Thymus (tissue), 11 donors: Measurements from ENCODE around the gene PTMA. TPM values are rescaled to one million over a fixed set of nuclear protein-coding genes. Genes with fewer than 3 reads are reported as not detected.

Source experiments
- DNase-seq, 9 donors: peaks; one replicate each; pipeline ENCODE4 v3.0.0-alpha.2; 2013; ENCODE audit warnings: low spot score in 9 of 9, low read depth in 6 of 9, missing footprints in 1 of 9
- H3K27ac ChIP-seq, 2 donors: one replicate each; pipeline ENCODE4 v1.5.1; 2013; ENCODE audit warnings: control low read depth in 1 of 2, low read depth in 1 of 2, low read length in 1 of 2, mild to moderate bottlenecking in 1 of 2, moderate library complexity in 1 of 2
- H3K27me3 ChIP-seq, 2 donors: one replicate each; pipeline ENCODE4 v1.5.1; 2013; ENCODE audit warnings: low read length in 1 of 2; ENCODE audit not compliant: control insufficient read depth in 2 of 2, insufficient read depth in 1 of 2
- H3K36me3 ChIP-seq, 2 donors: one replicate each; pipeline ENCODE4 v1.5.1; 2013; ENCODE audit warnings: low read length in 1 of 2, mild to moderate bottlenecking in 1 of 2, moderate library complexity in 1 of 2; ENCODE audit not compliant: control insufficient read depth in 2 of 2, insufficient read depth in 2 of 2
- H3K4me1 ChIP-seq, 2 donors: one replicate each; pipeline ENCODE4 v1.5.1; 2013; ENCODE audit warnings: low read length in 2 of 2; ENCODE audit not compliant: control insufficient read depth in 2 of 2, insufficient read depth in 2 of 2
- H3K4me3 ChIP-seq, 2 donors: one replicate each; pipeline ENCODE4 v1.5.1; 2013; ENCODE audit warnings: low read length in 2 of 2, control low read depth in 1 of 2, mild to moderate bottlenecking in 1 of 2
- H3K9me3 ChIP-seq, 2 donors: one replicate each; pipeline ENCODE4 v1.5.1; 2013; ENCODE audit warnings: low read length in 1 of 2, mild to moderate bottlenecking in 1 of 2; ENCODE audit not compliant: control insufficient read depth in 2 of 2, insufficient read depth in 1 of 2
- WGBS: extraction: QIAGEN DNeasy Blood & Tissue Kit; methylation state at CpG from one replicate; pipeline ENCODE4 v1.1.7; 2013; 5-methylcytosine and 5-hydroxymethylcytosine counted together
- polyA plus RNA-seq: library from polyadenylated mRNA; stranded (reverse); fragments of 200-250 nt; gene quantifications from one replicate; pipeline ENCODE4 v1.2.3, GENCODE V29; 2013
- total RNA-seq: library from RNA; stranded (reverse); fragments of 120-200 nt; gene quantifications from one replicate; pipeline ENCODE4 v1.2.4, GENCODE V29; 2013
- donor health status: healthy.

PTMA gene
- total and polyA plus RNA-seq, 2 donors = 2,183 to 3,368 TPM

DNA sequence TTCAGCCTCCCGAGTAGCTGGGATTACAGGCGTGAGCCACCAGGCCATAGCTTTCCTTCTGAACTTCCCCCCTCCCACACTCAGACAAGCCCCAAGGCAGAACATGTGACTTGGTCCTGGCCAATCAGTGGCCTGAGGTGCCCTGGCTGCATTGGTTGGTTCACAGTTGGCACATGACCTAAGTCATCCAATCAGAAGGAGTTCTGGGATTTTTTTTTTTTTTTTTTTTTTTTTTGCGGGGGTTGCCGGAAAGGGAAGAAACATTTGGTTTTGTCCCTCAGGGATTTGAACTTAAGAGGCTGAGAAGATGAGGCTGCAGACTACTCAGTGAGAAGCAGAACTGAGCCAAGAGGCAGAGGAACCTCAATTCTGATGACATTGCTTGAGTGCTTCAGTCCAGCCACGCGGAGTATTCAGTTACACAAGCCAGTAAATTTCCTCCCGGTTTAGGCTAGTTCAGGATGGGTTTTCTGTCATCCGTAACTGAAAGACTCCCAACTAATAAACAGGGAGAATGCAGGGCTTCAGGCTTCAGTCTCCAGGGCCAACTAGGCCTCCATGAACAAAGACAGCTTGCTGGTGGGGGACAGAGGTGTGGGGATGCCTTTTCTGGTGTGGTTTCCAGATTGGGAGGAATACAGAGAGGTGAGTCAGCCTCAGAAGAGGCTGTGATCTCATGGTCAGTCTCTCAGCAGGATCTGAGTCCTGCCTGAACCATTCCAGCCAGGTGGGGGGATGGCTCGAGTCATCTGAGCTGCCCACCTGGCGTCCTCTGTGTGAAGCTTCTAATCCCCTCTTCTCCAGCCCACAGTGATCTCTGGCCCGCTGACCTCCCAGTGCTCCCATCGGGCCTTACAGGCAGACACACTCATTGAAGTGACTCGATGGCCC is 9.2 kb downstream of the PTMA start:
- H3K27ac ChIP-seq = peak overlapping the region; percentile 22 to 80

DNA sequence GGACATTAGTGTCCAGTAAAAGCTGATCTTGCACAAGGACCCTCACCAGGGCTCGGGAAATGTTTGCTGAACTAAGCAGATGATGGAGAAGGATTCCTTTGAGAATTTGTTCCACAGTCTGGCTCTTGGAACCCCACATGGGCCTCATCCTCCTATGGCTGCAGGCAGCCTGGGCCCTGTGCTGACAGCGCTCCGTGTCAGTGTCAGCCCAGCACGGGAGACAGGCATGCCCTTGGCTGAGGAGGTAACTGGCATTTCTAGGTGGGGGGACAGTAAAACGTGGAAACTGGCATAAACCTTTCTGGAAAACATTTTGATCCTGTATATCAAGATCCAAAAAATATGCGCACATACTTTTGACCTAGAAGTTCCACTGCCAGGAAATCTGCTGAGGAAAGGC is 10.5 kb downstream of the PTMA start:
- Histone ChIP-seq H3K27ac (no peak overlapping the region), H3K9me3 (peaks cover 0 to 4% of the 10 kb centered on the region in 2 donors), H3K4me1 (peaks cover under 1 to 35% of the 10 kb centered on the region in 2 donors), H3K27me3 (no peaks in the 10 kb centered on the region), H3K4me3 (no peak overlapping the region), H3K36me3 (peaks cover 16 to 17% of the 10 kb centered on the region in 2 donors)
- no peak for DNase-seq
- WGBS = 92% methylated on average over 6 of the region's 6 CpGs

More for the DNA sequence above, 9.2 kb downstream of the PTMA start:
- Histone ChIP-seq H3K27me3 (no peaks in the 10 kb centered on the region), H3K4me1 (peaks cover 6 to 38% of the 10 kb centered on the region in 2 donors), H3K4me3 (no peak overlapping the region), H3K36me3 (peaks cover 22 to 24% of the 10 kb centered on the region in 2 donors), H3K9me3 (peaks cover 0 to 4% of the 10 kb centered on the region in 2 donors)
- DNase-seq = no peak
- WGBS = 92% methylated on average over 13 of the region's 13 CpGs

DNA sequence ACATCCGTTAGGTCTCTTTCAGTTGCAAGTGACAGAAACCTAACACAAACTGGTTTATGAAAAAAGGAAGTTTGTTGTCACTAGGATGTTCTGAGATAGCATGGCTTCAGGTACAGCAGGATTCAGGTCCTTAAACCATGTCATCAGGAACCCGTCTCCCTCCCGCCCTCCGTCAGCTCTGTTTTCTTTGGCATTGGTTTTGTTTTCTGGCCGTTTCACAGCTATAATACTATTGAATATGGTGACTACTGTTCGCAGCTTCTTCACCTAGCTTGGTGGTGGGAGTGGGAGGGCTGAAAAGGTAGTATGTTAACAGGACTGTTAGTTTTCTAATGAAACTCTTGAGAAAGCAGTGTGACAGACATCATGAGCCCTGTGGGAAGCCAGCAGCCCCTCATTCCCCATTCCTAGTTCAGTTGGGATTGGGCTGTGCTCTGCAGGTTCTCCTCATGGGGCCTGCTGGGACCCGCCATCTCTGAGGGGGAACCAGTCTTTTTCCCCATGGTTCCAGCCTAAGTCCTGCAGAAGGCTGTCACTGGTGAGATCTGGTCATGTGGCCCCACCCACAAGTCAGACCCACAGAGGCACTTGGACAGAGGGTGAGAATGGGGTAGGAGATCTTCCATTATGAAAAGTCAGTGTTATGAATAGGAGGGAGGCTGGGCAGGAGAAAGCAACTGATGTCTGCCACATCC is 12.1 kb downstream of the PTMA start:
- WGBS = 91% methylated on average over 7 of the region's 7 CpGs
- Histone ChIP-seq H3K27ac (no peak overlapping the region), H3K4me1 (peaks cover 0 to 22% of the 10 kb centered on the region in 2 donors), H3K4me3 (no peak overlapping the region), H3K36me3 (peaks cover 1 to 9% of the 10 kb centered on the region in 2 donors), H3K27me3 (no peaks in the 10 kb centered on the region), H3K9me3 (peaks cover 0 to 4% of the 10 kb centered on the region in 2 donors)
- no peak for DNase-seq

DNA sequence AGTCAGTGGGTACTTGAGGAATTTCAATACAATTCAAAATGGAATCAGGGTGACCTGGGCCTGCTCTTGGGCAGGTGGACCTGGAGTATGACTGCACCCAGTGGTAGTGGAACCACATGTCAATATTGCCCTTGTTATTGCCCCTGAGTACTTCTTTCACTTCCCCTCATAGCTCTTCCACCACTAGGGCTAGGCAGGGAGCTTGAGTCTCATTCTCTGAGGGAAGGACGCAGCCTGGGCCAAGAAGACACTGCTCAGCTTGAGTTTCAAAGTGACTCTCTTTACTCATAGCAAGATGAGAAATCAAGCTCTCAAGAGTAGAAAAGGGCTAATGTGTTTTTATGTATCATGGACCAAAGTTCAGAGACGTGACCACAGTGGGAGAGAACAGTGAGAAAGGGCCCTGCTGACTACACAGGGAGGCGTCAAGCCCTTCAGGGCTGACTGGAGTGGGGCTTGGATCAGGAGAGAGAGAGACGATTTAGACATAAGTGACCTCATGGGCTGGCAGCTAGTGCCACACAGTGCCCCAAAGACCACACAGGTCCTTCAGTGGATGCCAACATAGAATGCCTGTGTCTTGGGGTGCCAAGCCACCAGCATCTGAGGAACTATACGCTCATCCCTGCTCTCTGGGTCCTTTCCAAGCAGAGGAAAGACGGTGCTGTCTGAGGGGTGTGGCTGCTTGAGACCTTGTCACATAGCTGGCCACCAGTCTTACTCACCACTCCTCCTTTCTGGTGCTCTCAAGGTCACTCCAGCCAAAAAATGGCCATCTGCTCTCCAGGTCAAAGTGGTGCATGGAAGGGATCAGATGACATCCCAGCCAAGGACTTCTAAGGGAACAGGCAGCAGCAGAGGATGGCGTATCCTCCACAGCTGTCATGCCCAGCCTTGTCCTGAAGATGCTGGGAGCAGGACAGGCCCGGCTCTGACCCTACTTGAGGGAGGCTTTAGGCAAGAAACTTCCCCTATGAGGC is 13.0 kb downstream of the PTMA start:
- Histone ChIP-seq H3K36me3 (peaks cover 0 to 7% of the 10 kb centered on the region in 2 donors), H3K27me3 (no peaks in the 10 kb centered on the region), H3K4me3 (no peak overlapping the region), H3K27ac (no peak overlapping the region), H3K9me3 (peaks cover 0 to 4% of the 10 kb centered on the region in 2 donors), H3K4me1 (peaks cover 0 to 22% of the 10 kb centered on the region in 2 donors)
- 93% methylated on average over 8 of the region's 8 CpGs for WGBS
- DNase-seq = no peak

DNA sequence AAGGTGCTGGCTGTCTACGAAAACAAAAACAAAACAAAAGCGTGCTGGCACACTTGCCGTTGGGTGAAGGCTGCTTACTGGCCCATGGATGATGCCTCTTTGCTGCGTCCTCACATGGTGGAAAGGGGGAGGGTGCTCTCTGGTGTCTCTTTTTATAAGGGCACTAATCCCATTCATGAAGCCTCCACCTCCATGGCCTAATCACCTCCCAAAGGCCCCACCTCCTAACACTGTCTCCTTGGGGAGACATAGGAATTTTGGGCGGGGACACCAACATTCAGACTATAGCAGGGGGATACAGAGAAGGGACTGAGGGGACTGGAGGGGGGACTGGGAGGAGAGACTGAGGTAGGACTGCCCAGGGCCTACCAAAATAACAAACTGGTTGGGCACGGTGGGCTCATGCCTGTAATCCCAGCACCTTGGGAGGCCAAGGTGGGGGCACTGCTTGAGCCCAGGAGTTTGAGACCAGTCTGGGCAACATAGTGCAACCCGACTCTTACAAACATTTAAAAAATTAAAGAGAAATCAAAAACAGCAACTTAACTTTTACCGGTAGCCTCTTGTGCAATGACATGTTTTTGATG is 14.5 kb downstream of the PTMA start:
- H3K4me1 ChIP-seq = peaks cover 0 to 15% of the 10 kb centered on the region in 2 donors
- no peaks in the 10 kb centered on the region for H3K9me3 ChIP-seq
- 94% methylated on average over 8 of the region's 8 CpGs for WGBS
- H3K36me3 ChIP-seq = peaks cover 0 to 7% of the 10 kb centered on the region in 2 donors
- no peak overlapping the region for H3K27ac ChIP-seq
- DNase-seq = no peak
- H3K27me3 ChIP-seq = no peaks in the 10 kb centered on the region
- H3K4me3 ChIP-seq = no peak overlapping the region

DNA sequence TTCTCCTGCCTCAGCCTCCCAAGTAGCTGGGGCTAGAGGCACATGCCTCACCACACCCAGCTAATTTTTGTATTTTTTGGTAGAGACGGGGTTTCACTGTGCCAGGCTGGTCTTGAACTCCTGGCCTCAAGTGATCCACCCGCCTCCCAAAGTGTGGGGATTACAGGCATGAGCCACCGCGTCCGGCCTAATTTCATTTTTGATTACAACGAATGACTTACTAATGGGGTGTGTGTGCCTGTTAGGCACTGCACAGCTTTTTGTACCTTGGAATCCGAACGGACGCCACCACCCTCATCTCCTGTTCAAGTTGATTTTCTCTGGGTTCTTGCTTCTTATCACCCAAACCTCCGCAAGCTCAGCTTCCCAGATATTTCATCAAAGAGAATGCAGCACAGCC is 17.2 kb downstream of the PTMA start:
- H3K9me3 ChIP-seq = no peaks in the 10 kb centered on the region
- peaks cover 0 to 9% of the 10 kb centered on the region in 2 donors for H3K4me1 ChIP-seq
- 99% methylated on average over 10 of the region's 10 CpGs for WGBS
- no peaks in the 10 kb centered on the region for H3K27me3 ChIP-seq
- H3K36me3 ChIP-seq = peaks cover 5 to 7% of the 10 kb centered on the region in 2 donors
- DNase-seq = no peak
- no peak overlapping the region for H3K4me3 ChIP-seq
- no peak overlapping the region for H3K27ac ChIP-seq

DNA sequence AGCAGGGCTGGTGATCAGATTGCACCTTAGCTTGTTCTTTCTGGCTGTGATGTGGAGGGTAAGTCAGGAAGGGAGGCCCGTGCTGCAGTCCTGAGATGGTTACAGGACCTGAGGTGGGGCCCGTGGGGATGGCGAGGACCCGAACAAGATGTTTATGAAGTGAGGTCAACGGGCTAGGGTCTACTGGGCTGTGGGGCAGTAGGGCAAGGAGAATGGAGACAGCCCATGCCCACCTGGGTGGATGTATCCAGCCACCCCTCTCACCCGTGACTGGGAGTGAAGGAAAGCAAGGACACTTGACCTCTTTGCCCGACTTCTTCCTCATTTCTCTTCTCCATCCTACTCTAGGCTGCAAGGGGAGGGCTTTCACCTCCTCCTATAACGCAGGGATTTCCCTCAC is 18.0 kb downstream of the PTMA start:
- Histone ChIP-seq H3K36me3 (peaks cover 5 to 8% of the 10 kb centered on the region in 2 donors), H3K4me1 (peaks cover 0 to 7% of the 10 kb centered on the region in 2 donors), H3K4me3 (no peak overlapping the region), H3K27me3 (no peaks in the 10 kb centered on the region), H3K9me3 (no peaks in the 10 kb centered on the region), H3K27ac (no peak overlapping the region)
- 96% methylated on average over 8 of the region's 8 CpGs for WGBS
- DNase-seq = no peak

DNA sequence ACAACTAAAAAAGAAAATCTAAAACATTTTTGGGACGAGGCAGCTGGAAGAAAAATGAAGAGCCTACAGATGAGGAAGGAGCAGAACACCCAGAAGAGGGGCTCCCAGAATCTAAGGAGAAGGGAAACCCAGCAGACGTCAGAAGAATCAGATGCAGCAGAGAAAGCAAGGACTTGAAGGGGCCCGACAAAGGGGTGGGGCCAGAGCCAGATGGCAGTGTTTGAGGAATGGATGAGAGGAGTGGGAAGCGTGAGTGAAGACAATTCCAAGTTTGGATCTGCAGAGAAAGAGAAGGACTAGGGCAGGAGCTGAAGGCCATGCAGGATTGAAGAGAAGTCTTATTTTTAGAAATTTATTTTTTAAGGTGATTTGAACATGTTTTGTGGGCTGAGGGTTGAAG is 19.3 kb downstream of the PTMA start:
- no peaks in the 10 kb centered on the region for H3K9me3 ChIP-seq
- H3K4me3 ChIP-seq = no peak overlapping the region
- no peak for DNase-seq
- H3K27me3 ChIP-seq = no peaks in the 10 kb centered on the region
- H3K27ac ChIP-seq = no peak overlapping the region
- 88% methylated on average over 4 of the region's 4 CpGs for WGBS
- peaks cover 10 to 17% of the 10 kb centered on the region in 2 donors for H3K36me3 ChIP-seq
- H3K4me1 ChIP-seq = peaks cover 0 to 3% of the 10 kb centered on the region in 2 donors
